Measurements from ENCODE around the gene GPATCH8. TPM values are rescaled to one million over a fixed set of nuclear protein-coding genes. Genes with fewer than 3 reads are reported as not detected.
A peak's percentile ranks its signal among the peaks of the same experiment; 100 is the strongest.

The GPATCH8 gene
- total RNA-seq, 1 donor from 2014 or later: 70.9 TPM

- Mint-ChIP-seq H3K4me1 (ENCODE audit: low read depth) (no peaks in the 10 kb centered on the region), H3K36me3 (ENCODE audit: insufficient read depth) (peaks cover 10% of the 10 kb centered on the region), H3K4me3 (ENCODE audit: low read depth) (no peak overlapping the region), H3K27me3 (no peaks in the 10 kb centered on the region), H3K27ac (no peak overlapping the region), H3K9me3 (ENCODE audit: low read depth) (no peaks in the 10 kb centered on the region)
- DNase-seq (ENCODE audit: low spot score, unreplicated experiment): no peak
- TF ChIP-seq, protein P1, sequence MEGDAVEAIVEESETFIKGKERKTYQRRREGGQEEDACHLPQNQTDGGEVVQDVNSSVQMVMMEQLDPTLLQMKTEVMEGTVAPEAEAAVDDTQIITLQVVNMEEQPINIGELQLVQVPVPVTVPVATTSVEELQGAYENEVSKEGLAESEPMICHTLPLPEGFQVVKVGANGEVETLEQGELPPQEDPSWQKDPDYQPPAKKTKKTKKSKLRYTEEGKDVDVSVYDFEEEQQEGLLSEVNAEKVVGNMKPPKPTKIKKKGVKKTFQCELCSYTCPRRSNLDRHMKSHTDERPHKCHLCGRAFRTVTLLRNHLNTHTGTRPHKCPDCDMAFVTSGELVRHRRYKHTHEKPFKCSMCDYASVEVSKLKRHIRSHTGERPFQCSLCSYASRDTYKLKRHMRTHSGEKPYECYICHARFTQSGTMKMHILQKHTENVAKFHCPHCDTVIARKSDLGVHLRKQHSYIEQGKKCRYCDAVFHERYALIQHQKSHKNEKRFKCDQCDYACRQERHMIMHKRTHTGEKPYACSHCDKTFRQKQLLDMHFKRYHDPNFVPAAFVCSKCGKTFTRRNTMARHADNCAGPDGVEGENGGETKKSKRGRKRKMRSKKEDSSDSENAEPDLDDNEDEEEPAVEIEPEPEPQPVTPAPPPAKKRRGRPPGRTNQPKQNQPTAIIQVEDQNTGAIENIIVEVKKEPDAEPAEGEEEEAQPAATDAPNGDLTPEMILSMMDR (IDR thresholded peaks at IDR 0.05; ENCODE audit: unreplicated experiment): peak; percentile 54
These were observed 102.9 kb downstream of the GPATCH8 start for GRCh38 chr17:44400226-44400847.

DNA sequence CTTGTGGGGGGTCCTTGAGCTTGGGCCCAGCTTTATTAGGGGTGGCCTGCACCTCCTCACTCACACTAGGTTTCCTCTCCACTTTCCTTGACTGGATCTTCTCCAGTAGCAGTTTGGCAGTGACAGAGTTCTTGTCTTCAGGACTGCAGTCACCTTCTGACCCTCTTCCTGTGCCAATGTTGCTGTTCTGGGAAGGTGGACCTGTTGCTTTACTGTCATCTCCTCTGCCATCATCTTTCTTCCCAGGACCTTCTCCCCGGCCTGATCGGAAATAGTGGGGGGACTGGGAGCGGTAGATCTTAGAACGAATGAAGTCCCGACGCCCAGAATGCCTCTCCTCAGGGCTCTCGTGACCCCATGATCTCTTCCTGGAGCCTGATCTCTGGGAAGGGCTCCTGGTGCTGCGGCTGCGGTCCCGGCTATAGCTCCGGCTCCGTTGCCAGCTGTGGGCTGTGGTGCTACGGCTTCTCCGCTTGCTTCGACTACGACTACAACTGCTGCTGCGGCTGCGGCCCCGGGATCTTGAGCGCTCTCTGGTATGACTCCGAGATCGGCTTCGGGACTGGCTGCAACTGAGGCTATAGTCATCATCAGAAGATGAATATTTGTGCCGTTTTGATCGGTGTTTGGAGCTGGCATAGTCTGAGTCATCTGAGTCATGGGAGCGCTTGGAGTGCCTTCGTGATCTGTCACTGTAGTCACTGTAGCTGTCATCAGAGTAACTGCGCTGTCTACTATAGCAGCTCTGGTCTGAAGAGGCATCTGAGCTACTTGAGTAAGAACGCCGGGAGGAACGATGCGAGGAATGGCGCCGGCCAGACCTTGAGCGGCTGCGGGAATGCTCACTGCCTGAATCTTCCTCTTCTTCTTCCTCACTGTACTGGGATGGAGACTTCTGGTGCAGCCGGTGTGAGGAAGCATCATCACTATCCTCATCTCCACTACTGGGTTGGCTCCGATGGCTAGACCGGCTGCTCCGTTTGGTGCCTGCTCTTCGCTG lies 104.2 kb downstream of the GPATCH8 start:
- Mint-ChIP-seq H3K9me3 (ENCODE audit: low read depth) (no peaks in the 10 kb centered on the region), H3K27ac (peak overlapping the region; percentile 70), H3K4me3 (ENCODE audit: low read depth) (no peak overlapping the region), H3K4me1 (ENCODE audit: low read depth) (no peaks in the 10 kb centered on the region), H3K27me3 (no peaks in the 10 kb centered on the region), H3K36me3 (ENCODE audit: insufficient read depth) (peaks cover 9% of the 10 kb centered on the region)
- TF ChIP-seq, protein P1 (IDR thresholded peaks at IDR 0.05; ENCODE audit: unreplicated experiment): no peak
- DNase-seq (ENCODE audit: low spot score, unreplicated experiment): no peak

DNA sequence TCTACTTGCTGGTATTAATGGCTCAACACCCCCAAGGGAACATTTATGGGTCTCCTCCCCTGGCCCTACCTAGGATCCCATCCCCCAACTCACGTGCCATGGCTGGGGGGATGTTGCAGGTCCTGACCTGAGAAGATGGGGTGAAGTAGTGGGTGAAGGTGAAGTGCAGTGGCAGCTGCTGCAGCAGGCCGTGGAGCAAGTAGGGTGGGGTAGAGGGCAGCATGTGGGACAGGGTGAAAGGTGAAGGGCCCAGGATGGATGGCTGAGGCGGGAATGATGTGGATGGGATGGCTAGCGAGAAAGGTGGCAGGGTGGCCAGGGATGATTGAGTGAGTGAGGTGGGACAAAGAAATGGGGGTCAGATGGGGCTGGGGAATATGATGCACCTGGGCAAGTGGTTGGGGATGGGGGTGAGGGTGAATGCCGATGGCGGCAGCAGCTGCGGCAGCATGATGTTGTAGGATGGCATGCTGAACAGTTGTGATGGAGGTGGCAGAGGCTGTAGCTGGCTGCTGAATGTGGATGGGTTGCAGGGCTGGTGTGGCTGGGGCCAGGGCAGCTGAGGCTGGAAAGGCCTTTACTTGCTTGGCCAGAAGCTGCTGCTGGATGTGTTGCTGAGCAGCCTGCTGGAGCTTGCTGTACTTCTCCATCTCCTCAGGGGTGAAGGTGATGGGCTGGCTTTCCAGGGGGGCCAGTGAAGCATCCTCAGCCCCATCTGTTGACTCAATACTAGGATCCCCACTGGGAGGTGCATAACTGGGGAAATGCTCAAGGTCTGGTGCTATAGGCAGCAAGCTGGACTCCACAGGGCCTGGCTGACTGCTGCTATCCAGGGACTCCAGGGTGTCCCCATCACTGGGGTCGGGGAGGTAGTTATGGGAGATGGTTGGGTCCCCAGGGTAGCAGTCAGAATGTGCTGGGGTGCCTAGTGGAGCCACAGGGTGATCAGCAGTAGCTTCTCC lies 105.4 kb downstream of the GPATCH8 start:
- TF ChIP-seq, protein P1 (IDR thresholded peaks at IDR 0.05; ENCODE audit: unreplicated experiment): no peak
- H3K4me1 Mint-ChIP-seq (ENCODE audit: low read depth): no peaks in the 10 kb centered on the region
- H3K27me3 Mint-ChIP-seq: no peaks in the 10 kb centered on the region

GRCh38 chr17:44396946-44397345 lies 106.3 kb downstream of the GPATCH8 start:
- DNase-seq (ENCODE audit: low spot score, unreplicated experiment): no peak
- no peaks in the 10 kb centered on the region for H3K9me3 Mint-ChIP-seq (ENCODE audit: low read depth)
- TF ChIP-seq, protein P1 (IDR thresholded peaks at IDR 0.05; ENCODE audit: unreplicated experiment): no peak
- H3K27ac Mint-ChIP-seq: no peak overlapping the region
- no peaks in the 10 kb centered on the region for H3K27me3 Mint-ChIP-seq
- no peak overlapping the region for H3K4me3 Mint-ChIP-seq (ENCODE audit: low read depth)
- H3K36me3 Mint-ChIP-seq (ENCODE audit: insufficient read depth): peaks cover 9% of the 10 kb centered on the region
- no peaks in the 10 kb centered on the region for H3K4me1 Mint-ChIP-seq (ENCODE audit: low read depth)

More for the DNA sequence above, 105.4 kb downstream of the GPATCH8 start:
- DNase-seq (ENCODE audit: low spot score, unreplicated experiment): no peak
- Mint-ChIP-seq H3K9me3 (ENCODE audit: low read depth) (no peaks in the 10 kb centered on the region), H3K27ac (no peak overlapping the region), H3K4me3 (ENCODE audit: low read depth) (no peak overlapping the region), H3K36me3 (ENCODE audit: insufficient read depth) (peaks cover 9% of the 10 kb centered on the region)
